Measurements from ENCODE around the gene SEMA3C.

The SEMA3C gene

DNA sequence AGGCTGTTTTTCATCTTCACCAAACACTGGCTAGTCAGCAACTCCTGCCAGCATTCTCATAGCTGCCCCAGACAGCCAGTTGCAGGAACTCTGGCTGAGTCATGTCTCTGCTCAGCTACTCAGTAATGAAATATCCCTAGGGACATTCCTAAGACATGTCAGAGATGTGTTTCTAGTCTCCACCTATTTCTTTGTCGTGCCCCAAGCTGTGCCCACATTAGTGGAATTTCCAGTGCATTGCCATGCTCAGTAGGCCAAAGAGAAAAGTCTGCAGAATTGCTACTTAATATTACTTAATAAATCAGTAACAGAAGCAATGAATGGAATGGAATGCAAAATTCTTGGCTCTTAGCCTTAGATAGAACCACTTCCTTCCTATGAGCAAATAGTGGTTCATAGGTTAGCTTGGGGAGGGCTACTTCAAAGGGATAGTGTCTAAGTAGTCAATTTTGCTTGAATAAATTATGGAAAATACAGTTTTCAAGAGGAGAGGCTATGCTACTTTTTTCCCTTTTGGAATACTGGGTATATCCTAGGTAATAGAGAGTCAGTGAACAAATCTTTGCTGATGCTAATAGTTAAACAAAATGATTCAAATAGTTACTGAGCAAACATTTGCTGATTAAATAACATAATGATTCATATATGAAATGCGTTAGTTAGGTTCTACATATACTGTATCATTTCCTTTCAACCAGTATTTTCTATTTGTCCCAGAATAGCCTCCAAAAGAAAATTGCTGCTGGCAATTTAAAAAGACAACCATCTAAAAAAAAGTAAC is 23.6 kb upstream of the SEMA3C start:
- in situ Hi-C loops (cut with MboI; ENCODE audit: low pct_unique_long_range_greater_than_20kb, low sequenced_read_pairs, unreplicated experiment) = no loop called here
- no peak for DNase-seq (ENCODE audit: low spot score)
- no peak for TF ChIP-seq CTCF (IDR thresholded peaks at IDR 0.05; ENCODE audit: extremely low read depth, insufficient read depth, missing control alignments)

DNA sequence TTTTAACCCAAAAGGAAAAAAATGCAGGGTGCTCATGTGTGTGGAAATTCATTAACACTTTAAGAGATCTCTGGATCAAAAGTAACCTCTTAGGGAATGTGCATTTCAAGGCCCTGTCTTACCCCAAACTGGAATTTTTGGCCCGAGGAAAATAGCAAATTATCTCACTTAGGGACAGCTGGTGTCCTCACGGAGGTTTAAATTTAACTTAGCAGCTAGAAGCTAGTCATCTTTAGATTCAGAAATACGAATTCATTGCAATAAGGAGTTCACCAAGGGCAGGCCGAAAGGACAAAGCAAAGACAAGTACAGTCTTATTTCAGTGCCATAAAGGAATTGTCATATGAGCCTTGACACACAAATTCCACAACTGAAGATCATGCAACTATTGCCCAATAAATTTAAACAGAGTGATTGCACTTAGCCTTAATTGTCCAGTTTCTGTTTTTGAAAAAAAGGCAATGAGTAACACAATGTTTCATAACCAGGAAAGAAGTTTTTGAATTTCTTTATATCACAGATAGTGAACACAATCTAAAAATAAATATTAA is 22.4 kb upstream of the SEMA3C start:
- no peak for DNase-seq (ENCODE audit: low spot score)
- in situ Hi-C loops (cut with MboI; ENCODE audit: low pct_unique_long_range_greater_than_20kb, low sequenced_read_pairs, unreplicated experiment) = no loop called here
- no peak for TF ChIP-seq CTCF (IDR thresholded peaks at IDR 0.05; ENCODE audit: extremely low read depth, insufficient read depth, missing control alignments)

- no peak for DNase-seq (ENCODE audit: low spot score)
- TF ChIP-seq CTCF (IDR thresholded peaks at IDR 0.05; ENCODE audit: extremely low read depth, insufficient read depth, missing control alignments) = no peak
- in situ Hi-C loops (cut with MboI; ENCODE audit: low pct_unique_long_range_greater_than_20kb, low sequenced_read_pairs, unreplicated experiment) = no loop called here
Measured at GRCh38 chr7:80940539-80941207, 21.8 kb upstream of the SEMA3C start.

DNA sequence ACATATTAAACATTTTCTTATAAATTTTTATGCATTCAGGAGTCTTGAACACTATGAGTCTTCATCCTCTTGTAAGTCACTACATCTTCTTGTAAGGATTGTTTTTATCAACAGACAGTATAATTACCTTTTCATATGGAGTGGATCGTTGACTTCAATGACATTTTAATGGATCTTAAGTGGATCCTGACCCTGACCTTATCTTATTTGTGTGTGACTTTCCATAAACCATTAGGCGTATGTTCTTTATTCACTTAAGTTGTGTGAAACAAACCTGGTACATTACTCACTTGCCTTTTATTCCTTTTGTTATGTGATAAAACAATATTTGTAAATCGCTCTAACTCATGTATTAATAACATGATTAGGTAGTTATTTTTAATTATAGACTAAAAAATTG is 18.5 kb upstream of the SEMA3C start:
- no peak for DNase-seq (ENCODE audit: low spot score)
- in situ Hi-C loops (cut with MboI; ENCODE audit: low pct_unique_long_range_greater_than_20kb, low sequenced_read_pairs, unreplicated experiment) = no loop called here
- no peak for TF ChIP-seq CTCF (IDR thresholded peaks at IDR 0.05; ENCODE audit: extremely low read depth, insufficient read depth, missing control alignments)

DNA sequence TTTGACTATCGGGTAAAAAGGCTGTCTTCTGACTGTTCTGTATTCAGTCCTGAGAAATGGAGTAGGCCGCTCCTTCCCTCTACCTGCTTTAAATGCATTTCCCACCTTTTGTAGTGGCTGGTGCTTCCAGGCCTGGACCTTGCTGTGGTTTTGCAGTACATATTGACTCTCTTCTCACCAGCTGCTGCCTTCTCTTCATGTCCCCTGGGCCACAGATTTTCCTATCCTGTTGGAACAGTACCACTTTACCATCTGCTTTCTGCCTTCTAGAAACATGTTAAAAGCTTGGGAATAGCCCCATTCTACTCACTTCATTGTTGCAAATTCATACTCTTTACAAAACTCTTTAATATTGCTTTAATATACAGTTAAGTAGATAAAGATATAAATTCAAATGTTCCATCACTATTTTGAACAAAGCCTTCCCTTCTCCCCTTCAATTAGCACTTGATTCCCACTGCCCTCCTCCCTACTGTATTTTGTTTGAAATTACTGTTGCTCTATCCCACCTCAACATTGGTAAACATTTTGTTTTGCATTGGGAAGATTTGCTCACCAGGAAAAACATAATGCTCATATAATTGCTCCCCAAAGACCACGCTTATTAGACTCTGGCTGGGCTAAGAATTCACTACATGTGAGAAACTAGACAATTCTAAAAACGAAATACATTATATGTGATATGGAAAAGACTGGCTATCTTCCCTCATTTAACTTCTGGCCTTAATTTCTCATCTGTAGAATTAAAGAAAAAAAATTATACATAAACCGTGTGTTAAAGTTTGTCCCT is 17.3 kb upstream of the SEMA3C start:
- no peak for DNase-seq (ENCODE audit: low spot score)
- no peak for TF ChIP-seq CTCF (IDR thresholded peaks at IDR 0.05; ENCODE audit: extremely low read depth, insufficient read depth, missing control alignments)
- in situ Hi-C loops (cut with MboI; ENCODE audit: low pct_unique_long_range_greater_than_20kb, low sequenced_read_pairs, unreplicated experiment) = no loop called here

DNA sequence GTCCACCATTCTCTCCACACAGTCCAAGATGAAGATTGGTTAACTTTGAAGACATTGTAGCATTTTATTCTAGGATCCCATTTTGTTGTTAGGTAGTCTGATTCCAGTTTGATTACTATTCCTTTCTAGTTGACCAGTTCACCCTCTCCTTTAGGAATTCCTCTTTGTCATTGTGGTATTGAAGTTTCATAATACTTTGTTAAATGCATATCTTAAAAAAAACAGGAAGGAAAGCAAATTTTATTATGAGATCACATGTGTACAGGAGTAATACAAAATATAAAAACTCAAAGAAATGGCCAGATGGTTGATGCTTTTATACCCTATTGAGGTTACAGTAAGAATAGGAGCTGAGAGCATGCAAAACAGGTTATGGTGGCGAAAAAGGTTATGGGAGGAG is 15.5 kb upstream of the SEMA3C start:
- DNase-seq (ENCODE audit: low spot score) = no peak
- TF ChIP-seq CTCF (IDR thresholded peaks at IDR 0.05; ENCODE audit: extremely low read depth, insufficient read depth, missing control alignments) = no peak
- in situ Hi-C loops (cut with MboI; ENCODE audit: low pct_unique_long_range_greater_than_20kb, low sequenced_read_pairs, unreplicated experiment) = no loop called here

Data from GM13977 (cell line).